LNCAP (cell line): ENCODE data around the gene CST3.

Source experiments
- TF ChIP-seq, protein P1 (sequence below): fragments of 450-650 bp; IDR thresholded peaks from 2 replicates; pipeline ENCODE4 v1.5.1; 2017; ENCODE audit warnings: mild to moderate bottlenecking

CST3 gene

DNA sequence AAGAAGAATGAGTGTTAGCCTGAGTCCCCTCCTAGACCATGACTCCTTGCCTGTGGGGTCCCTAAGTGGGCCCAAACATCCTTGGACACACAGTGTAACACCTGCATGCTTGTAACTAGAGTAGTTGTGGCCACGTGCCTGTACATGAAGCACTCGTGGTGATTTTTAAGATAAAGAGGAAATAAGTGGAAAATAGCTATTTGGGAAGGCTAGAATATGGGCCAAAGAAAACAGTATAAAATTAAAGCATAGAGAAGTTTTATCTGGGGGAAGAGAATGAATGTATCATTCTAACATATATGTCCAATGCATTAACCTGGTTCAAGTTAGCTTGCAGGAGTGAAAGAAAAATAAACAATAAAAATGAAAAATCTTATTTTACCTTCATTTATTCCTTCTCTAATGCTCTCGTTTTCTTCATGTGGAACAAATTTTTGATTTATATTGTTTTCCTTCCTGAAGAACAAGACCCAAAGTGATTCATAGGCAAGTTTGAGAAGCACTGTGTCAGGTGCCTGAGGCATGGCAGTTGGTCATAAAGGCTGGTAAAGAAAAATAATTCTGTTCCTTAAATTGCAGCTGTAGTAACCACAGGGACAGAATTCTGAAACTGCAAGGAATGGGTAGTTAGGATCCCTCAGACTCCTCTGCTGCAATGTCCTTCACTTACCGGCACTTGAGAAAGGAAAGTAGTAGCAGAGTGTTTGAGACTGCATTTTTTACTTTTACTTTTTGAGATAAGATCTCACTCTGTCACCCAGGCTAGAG, 8.5 kb upstream of the CST3 start:
- TF ChIP-seq, protein P1, sequence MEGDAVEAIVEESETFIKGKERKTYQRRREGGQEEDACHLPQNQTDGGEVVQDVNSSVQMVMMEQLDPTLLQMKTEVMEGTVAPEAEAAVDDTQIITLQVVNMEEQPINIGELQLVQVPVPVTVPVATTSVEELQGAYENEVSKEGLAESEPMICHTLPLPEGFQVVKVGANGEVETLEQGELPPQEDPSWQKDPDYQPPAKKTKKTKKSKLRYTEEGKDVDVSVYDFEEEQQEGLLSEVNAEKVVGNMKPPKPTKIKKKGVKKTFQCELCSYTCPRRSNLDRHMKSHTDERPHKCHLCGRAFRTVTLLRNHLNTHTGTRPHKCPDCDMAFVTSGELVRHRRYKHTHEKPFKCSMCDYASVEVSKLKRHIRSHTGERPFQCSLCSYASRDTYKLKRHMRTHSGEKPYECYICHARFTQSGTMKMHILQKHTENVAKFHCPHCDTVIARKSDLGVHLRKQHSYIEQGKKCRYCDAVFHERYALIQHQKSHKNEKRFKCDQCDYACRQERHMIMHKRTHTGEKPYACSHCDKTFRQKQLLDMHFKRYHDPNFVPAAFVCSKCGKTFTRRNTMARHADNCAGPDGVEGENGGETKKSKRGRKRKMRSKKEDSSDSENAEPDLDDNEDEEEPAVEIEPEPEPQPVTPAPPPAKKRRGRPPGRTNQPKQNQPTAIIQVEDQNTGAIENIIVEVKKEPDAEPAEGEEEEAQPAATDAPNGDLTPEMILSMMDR: no peak

DNA sequence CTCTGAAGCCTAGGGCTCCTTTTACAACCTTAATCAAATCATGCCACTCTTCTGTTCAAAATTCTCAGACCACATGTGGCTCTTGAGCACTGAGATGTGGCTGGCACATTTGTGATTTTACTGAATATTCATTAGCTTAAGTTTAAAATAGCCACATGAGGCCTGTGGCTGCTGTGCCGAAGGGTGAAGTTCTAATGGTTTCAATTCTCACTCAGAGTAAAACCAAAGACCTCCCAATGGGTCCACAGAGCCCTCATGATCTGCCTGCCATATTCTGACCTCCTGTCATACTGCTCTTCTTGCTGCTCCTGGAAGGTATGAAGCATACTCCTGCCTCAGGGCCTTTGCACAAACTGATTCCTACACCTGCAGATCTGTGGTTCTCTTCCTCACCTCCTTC, 7.8 kb upstream of the CST3 start:
- TF ChIP-seq, protein P1: no peak

DNA sequence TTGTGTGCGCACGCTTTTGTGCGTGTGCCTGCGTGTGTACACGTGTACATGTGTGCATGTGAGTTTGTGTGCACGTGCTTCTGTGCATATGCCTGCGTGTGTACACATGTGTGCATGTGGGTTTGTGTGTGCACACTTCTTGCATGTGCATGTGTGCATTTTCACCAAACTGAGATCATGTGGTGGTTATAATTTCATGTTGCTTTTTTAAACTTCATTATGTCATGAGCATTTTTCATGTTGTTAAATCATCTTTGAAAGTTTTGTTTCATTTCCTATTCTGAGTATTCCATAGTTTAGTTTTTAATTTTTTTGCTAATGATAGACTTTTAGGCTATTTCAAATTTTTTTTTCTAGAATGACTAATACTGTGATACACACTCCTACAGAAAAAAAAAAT, 6.4 kb upstream of the CST3 start:
- TF ChIP-seq, protein P1: no peak

DNA sequence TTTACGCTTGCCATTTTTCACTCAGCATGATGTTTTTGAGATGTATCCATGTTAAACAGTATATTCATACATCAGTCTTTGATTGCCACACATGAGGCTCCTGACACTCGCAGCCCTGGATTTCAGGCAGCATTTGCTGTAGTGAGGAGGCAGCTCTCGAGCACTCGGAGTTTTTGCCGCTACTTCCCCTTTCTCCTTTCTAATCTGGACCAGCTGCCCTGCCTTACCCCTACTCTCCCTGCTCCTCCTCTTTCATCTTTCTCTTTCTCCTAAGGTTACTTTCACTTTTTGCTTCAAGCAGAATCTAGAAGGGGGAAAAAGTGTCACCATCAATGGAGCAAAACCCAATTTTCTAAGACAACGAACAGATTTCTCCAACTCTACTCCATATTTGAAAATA, 5.9 kb upstream of the CST3 start:
- TF ChIP-seq, protein P1: no peak

DNA sequence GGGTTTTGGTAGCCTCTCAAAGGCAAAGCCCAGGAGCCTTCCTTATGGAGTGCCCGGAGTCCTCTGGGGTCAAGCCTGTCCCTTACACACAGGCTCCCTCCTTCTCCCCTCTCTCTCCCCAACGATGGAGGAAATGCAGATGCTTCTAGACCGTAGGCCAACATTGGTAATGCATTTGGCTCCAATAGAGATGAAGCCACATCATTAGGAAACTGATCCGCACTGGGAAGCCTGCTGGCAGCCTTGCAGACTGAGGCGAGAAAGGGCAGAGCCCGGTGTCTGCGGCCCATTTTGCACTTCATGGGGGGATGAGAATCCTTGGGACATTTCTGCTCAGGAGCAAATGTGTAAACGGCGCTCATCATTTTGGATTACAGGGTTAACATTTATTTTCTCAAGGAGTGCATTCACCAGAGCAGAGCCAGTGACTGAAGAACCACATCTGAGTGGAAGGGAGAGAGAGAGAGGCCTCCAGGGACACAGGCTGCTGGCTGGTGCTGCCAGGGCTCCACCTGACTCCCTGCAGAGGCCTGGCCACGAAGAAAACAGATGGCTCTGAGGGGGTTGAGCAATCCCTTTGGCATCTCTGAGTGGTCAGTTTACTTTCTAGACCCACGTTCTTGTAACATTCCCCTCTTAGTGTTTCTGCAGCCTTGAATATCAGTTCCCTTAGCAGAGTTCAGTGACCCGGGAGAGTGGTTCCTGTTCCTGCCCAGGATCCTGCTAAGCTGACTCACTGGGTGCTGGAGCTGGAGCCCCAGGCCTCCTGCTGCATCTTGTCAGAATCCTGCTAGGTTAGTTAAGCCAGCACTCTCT, 4.4 kb upstream of the CST3 start:
- TF ChIP-seq, protein P1: no peak

DNA sequence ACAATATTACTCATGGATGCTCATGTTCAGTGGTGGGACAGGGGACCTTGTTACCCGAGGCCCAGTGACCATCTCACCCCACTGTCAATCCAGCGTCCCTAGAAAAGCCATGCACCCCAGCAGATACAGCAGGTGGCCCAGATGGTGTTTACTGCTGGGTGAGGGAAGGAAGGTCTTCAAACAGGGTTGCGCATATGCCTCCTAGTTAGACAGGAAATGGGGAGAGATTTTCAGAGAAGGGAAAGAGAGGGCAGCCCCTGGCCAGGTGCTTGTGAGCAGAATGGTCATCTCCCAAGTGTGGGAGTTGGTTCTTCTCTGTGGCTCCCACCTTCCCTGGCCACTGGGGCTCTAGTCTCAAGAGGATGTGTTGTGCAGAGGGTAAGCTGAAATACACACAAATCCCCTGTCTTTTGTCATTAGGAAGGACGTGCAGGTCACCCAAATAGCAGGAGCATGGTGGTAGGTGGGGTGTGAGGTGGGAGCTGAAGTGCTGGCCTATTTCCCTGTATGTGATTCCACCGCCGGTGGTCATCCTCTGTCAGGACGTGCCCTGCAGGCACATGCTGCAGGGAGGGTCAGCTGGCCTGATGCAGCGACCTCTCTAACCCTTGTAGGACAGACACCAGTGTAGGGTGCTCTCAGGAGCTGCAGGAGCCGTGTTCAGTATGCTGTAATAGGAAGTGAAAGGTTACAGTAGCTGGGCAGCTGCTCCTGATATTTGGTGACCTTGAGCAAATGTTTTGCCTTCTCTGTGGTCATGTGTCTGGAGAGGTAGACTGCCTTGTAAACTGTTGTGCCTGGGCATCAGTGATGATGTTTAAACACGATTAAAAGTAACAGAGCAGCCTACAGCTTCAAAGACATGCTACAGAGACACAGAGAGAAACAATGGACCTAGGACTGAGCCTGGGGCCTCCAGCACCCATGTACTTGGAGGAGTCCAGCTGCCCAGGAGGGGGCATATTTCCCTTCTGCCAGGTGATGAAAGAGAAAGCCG, 3.2 kb upstream of the CST3 start:
- TF ChIP-seq, protein P1: no peak

DNA sequence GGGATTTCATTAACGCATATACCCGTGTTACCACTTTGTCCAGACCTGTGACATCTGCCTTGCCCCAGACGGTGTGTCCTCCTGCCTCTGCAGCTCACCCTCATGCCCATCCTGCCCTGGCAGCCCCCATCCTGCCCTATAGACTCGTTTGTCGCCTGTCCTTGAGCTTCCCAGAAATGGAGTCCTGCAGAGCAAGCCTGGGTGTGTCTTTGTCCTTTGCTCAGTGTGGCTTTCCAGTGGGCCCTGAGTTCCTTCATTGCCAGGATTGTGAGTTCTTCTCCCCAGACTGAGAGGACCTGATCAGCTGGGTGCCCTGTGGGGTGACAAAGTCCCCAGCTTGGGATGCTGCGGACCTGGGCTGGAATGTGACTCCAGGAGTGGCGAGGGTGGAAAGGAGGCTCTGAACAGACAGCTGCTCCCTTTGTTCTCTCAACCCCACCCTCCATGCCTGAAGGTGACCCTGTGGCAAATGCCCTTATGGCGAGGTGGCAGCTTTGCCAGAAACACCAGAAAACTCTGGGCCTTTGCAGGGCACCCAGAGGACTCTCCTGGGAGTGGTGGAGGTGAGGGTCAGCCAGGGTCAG, 2.4 kb upstream of the CST3 start:
- TF ChIP-seq, protein P1: no peak
